ENCODE data around the gene CCL15. TPM values are rescaled to one million over a fixed set of nuclear protein-coding genes. Genes with fewer than 3 reads are reported as not detected.

The CCL15 gene
- total RNA-seq, 1 experiment from 2014 or later: not detected

- no peak for DNase-seq (ENCODE audit: low spot score)
- POLR2A ChIA-PET: no interaction called here
- Mint-ChIP-seq H3K27ac (no peak overlapping the region), H3K9me3 (no peaks in the 10 kb centered on the region), H3K27me3 (ENCODE audit: low read depth) (no peaks in the 10 kb centered on the region; the same call in 1 of the 2 replicates), H3K36me3 (no peaks in the 10 kb centered on the region), H3K4me3 (no peak overlapping the region), H3K4me1 (no peaks in the 10 kb centered on the region)
- ATAC-seq: no peak
- CTCF ChIA-PET: interaction anchor here (1.3 to 7.3 kb wide), 3 partner anchors 99 to 510 kb away, joined by 4 to 78 read pairs (median 10); no protein-coding TSS in a partner anchor
- TF ChIP-seq GABPB1 (CRISPR knock-in tag; IDR thresholded peaks at IDR 0.05): peak; percentile 70
- TF ChIP-seq, protein P1, sequence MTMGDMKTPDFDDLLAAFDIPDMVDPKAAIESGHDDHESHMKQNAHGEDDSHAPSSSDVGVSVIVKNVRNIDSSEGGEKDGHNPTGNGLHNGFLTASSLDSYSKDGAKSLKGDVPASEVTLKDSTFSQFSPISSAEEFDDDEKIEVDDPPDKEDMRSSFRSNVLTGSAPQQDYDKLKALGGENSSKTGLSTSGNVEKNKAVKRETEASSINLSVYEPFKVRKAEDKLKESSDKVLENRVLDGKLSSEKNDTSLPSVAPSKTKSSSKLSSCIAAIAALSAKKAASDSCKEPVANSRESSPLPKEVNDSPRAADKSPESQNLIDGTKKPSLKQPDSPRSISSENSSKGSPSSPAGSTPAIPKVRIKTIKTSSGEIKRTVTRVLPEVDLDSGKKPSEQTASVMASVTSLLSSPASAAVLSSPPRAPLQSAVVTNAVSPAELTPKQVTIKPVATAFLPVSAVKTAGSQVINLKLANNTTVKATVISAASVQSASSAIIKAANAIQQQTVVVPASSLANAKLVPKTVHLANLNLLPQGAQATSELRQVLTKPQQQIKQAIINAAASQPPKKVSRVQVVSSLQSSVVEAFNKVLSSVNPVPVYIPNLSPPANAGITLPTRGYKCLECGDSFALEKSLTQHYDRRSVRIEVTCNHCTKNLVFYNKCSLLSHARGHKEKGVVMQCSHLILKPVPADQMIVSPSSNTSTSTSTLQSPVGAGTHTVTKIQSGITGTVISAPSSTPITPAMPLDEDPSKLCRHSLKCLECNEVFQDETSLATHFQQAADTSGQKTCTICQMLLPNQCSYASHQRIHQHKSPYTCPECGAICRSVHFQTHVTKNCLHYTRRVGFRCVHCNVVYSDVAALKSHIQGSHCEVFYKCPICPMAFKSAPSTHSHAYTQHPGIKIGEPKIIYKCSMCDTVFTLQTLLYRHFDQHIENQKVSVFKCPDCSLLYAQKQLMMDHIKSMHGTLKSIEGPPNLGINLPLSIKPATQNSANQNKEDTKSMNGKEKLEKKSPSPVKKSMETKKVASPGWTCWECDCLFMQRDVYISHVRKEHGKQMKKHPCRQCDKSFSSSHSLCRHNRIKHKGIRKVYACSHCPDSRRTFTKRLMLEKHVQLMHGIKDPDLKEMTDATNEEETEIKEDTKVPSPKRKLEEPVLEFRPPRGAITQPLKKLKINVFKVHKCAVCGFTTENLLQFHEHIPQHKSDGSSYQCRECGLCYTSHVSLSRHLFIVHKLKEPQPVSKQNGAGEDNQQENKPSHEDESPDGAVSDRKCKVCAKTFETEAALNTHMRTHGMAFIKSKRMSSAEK (CRISPR knock-in tag; IDR thresholded peaks at IDR 0.05; ENCODE audit: borderline replicate concordance): no peak
These were observed 27.8 kb downstream of the CCL15 start for GRCh38 chr17:35973333-35974260.

GRCh38 chr17:35972945-35973332 is 28.4 kb downstream of the CCL15 start:
- H3K27ac Mint-ChIP-seq: no peak overlapping the region

More at GRCh38 chr17:35972945-35973332, 28.4 kb downstream of the CCL15 start:
- ATAC-seq (no peak), DNase-seq (ENCODE audit: low spot score) (no peak)
- Mint-ChIP-seq H3K27me3 (ENCODE audit: low read depth) (no peaks in the 10 kb centered on the region; the same call in 1 of the 2 replicates), H3K4me1 (no peaks in the 10 kb centered on the region), H3K4me3 (no peak overlapping the region), H3K36me3 (no peaks in the 10 kb centered on the region), H3K9me3 (no peaks in the 10 kb centered on the region)
- POLR2A ChIA-PET: no interaction called here
- CTCF ChIA-PET: interaction anchor here (1.3 to 7.3 kb wide), 3 partner anchors 100 to 510 kb away, joined by 4 to 78 read pairs (median 10); no protein-coding TSS in a partner anchor
- TF ChIP-seq MYBL2 (CRISPR knock-in tag; IDR thresholded peaks at IDR 0.05): no peak
- TF ChIP-seq, protein P2, sequence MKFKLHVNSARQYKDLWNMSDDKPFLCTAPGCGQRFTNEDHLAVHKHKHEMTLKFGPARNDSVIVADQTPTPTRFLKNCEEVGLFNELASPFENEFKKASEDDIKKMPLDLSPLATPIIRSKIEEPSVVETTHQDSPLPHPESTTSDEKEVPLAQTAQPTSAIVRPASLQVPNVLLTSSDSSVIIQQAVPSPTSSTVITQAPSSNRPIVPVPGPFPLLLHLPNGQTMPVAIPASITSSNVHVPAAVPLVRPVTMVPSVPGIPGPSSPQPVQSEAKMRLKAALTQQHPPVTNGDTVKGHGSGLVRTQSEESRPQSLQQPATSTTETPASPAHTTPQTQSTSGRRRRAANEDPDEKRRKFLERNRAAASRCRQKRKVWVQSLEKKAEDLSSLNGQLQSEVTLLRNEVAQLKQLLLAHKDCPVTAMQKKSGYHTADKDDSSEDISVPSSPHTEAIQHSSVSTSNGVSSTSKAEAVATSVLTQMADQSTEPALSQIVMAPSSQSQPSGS (CRISPR knock-in tag; IDR thresholded peaks at IDR 0.05; ENCODE audit: borderline replicate concordance, low read depth): no peak
- TF ChIP-seq, protein P3, sequence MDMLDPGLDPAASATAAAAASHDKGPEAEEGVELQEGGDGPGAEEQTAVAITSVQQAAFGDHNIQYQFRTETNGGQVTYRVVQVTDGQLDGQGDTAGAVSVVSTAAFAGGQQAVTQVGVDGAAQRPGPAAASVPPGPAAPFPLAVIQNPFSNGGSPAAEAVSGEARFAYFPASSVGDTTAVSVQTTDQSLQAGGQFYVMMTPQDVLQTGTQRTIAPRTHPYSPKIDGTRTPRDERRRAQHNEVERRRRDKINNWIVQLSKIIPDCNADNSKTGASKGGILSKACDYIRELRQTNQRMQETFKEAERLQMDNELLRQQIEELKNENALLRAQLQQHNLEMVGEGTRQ (CRISPR knock-in tag; IDR thresholded peaks at IDR 0.05): no peak
- TF ChIP-seq ELF4 (CRISPR knock-in tag; IDR thresholded peaks at IDR 0.05; ENCODE audit: low read depth): no peak
- no peak for TF ChIP-seq FOXK1 (CRISPR knock-in tag; IDR thresholded peaks at IDR 0.05)
- TF ChIP-seq, protein P4, sequence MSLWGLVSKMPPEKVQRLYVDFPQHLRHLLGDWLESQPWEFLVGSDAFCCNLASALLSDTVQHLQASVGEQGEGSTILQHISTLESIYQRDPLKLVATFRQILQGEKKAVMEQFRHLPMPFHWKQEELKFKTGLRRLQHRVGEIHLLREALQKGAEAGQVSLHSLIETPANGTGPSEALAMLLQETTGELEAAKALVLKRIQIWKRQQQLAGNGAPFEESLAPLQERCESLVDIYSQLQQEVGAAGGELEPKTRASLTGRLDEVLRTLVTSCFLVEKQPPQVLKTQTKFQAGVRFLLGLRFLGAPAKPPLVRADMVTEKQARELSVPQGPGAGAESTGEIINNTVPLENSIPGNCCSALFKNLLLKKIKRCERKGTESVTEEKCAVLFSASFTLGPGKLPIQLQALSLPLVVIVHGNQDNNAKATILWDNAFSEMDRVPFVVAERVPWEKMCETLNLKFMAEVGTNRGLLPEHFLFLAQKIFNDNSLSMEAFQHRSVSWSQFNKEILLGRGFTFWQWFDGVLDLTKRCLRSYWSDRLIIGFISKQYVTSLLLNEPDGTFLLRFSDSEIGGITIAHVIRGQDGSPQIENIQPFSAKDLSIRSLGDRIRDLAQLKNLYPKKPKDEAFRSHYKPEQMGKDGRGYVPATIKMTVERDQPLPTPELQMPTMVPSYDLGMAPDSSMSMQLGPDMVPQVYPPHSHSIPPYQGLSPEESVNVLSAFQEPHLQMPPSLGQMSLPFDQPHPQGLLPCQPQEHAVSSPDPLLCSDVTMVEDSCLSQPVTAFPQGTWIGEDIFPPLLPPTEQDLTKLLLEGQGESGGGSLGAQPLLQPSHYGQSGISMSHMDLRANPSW (CRISPR knock-in tag; conservative IDR thresholded peaks at IDR 0.05; ENCODE audit: low read depth): no peak
- TF ChIP-seq CTCF (IDR thresholded peaks at IDR 0.05): no peak
- TF ChIP-seq FOXP1 (CRISPR knock-in tag; IDR thresholded peaks at IDR 0.05; ENCODE audit: borderline replicate concordance): no peak
- no peak for TF ChIP-seq PRDM15 (CRISPR knock-in tag; IDR thresholded peaks at IDR 0.05)
- TF ChIP-seq, protein P5, sequence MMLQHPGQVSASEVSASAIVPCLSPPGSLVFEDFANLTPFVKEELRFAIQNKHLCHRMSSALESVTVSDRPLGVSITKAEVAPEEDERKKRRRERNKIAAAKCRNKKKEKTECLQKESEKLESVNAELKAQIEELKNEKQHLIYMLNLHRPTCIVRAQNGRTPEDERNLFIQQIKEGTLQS (CRISPR knock-in tag; conservative IDR thresholded peaks at IDR 0.05): no peak
- TF ChIP-seq ZNF219 (CRISPR knock-in tag; IDR thresholded peaks at IDR 0.05; ENCODE audit: borderline replicate concordance): no peak
- no peak for TF ChIP-seq SMAD3 (CRISPR knock-in tag; IDR thresholded peaks at IDR 0.05; ENCODE audit: borderline replicate concordance)
- no peak for TF ChIP-seq ZNF121 (CRISPR knock-in tag; IDR thresholded peaks at IDR 0.05)
- TF ChIP-seq NR3C1 (CRISPR knock-in tag; conservative IDR thresholded peaks at IDR 0.05; ENCODE audit: low read depth): no peak
- no peak for TF ChIP-seq SOX15 (CRISPR knock-in tag; IDR thresholded peaks at IDR 0.05)

Data from WTC11 (cell line).